Medulla oblongata (tissue), 1 donor: ENCODE results near the gene KCNIP1.

Source experiments
- DNase-seq: peaks from one replicate; pipeline ENCODE4 v3.0.0-alpha.2; 2015; ENCODE audit errors: extremely low spot score

The KCNIP1 gene

GRCh38 chr5:170711300-170711699 is 207.5 kb downstream of the KCNIP1 start:
- DNase-seq, result no peak

GRCh38 chr5:170715141-170715540 is 211.3 kb downstream of the KCNIP1 start:
- no peak for DNase-seq

GRCh38 chr5:170716396-170716795 is 212.6 kb downstream of the KCNIP1 start:
- DNase-seq, result no peak

- DNase-seq, result no peak
Measured at GRCh38 chr5:170719551-170719950, 215.7 kb downstream of the KCNIP1 start.

GRCh38 chr5:170720179-170720578 is 216.4 kb downstream of the KCNIP1 start:
- no peak for DNase-seq

- no peak for DNase-seq
Measured at GRCh38 chr5:170720984-170721383, 217.2 kb downstream of the KCNIP1 start.

- no peak for DNase-seq
Measured at GRCh38 chr5:170721681-170722080, 217.9 kb downstream of the KCNIP1 start.

GRCh38 chr5:170722316-170722715 is 218.5 kb downstream of the KCNIP1 start:
- DNase-seq, result no peak

- DNase-seq, result no peak
Measured at GRCh38 chr5:170731052-170731451, 227.2 kb downstream of the KCNIP1 start.

- DNase-seq, result no peak
Measured at GRCh38 chr5:170732685-170733084, 228.9 kb downstream of the KCNIP1 start.

GRCh38 chr5:170736966-170737365 is 233.1 kb downstream of the KCNIP1 start:
- no peak for DNase-seq

GRCh38 chr5:170737591-170737990 is 233.8 kb downstream of the KCNIP1 start:
- DNase-seq, result no peak

- DNase-seq, result no peak
Measured at GRCh38 chr5:170738840-170739239, 235.0 kb downstream of the KCNIP1 start.

GRCh38 chr5:170739446-170739845 is 235.6 kb downstream of the KCNIP1 start:
- no peak for DNase-seq

GRCh38 chr5:170740551-170741205 is 236.9 kb downstream of the KCNIP1 start:
- no peak for DNase-seq

- DNase-seq, result no peak
Measured at GRCh38 chr5:170741801-170742200, 238.0 kb downstream of the KCNIP1 start.

- no peak for DNase-seq
Measured at GRCh38 chr5:170743876-170744212, 240.0 kb downstream of the KCNIP1 start.

- DNase-seq, result peak; percentile 13
Measured at GRCh38 chr5:170745481-170746071, 241.8 kb downstream of the KCNIP1 start.

- no peak for DNase-seq
Measured at GRCh38 chr5:170746075-170746960, 242.5 kb downstream of the KCNIP1 start.

GRCh38 chr5:170746961-170747340 is 243.1 kb downstream of the KCNIP1 start:
- no peak for DNase-seq

GRCh38 chr5:170747357-170747756 is 243.5 kb downstream of the KCNIP1 start:
- DNase-seq, result no peak

- DNase-seq, result no peak
Measured at GRCh38 chr5:170747851-170748250, 244.0 kb downstream of the KCNIP1 start.

- no peak for DNase-seq
Measured at GRCh38 chr5:170748951-170749471, 245.2 kb downstream of the KCNIP1 start.
